ENCODE data around the gene NRAP.

NRAP gene

GRCh38 chr10:113693348-113693747 lies 29.5 kb upstream of the NRAP start:
- DNase-seq: no peak
- no peak for ATAC-seq (replicated peaks)
- peaks cover 19 to 44% of the 10 kb centered on the region in 2 donors for H3K4me1 Mint-ChIP-seq
- no peaks in the 10 kb centered on the region for H3K27me3 Mint-ChIP-seq
- H3K9me3 Mint-ChIP-seq: peaks cover 23 to 26% of the 10 kb centered on the region in 2 donors
- H3K36me3 Mint-ChIP-seq: peaks cover 70 to 85% of the 10 kb centered on the region in 2 donors
- H3K4me3 Mint-ChIP-seq: no peak overlapping the region
- H3K27ac Mint-ChIP-seq: no peak overlapping the region

- H3K9me3 Mint-ChIP-seq: peaks cover 31 to 37% of the 10 kb centered on the region in 2 donors
- H3K4me1 Mint-ChIP-seq: peaks cover 21 to 50% of the 10 kb centered on the region in 2 donors
- H3K27ac Mint-ChIP-seq: no peak overlapping the region
- no peaks in the 10 kb centered on the region for H3K27me3 Mint-ChIP-seq
- DNase-seq (no peak), ATAC-seq (replicated peaks) (no peak)
- peaks cover 76 to 90% of the 10 kb centered on the region in 2 donors for H3K36me3 Mint-ChIP-seq
- H3K4me3 Mint-ChIP-seq: no peak overlapping the region
Measured at GRCh38 chr10:113692271-113692670, 28.4 kb upstream of the NRAP start.

- Mint-ChIP-seq H3K36me3 (peaks cover 78 to 86% of the 10 kb centered on the region in 2 donors), H3K4me3 (no peak overlapping the region), H3K27me3 (no peaks in the 10 kb centered on the region), H3K4me1 (peaks cover 21 to 50% of the 10 kb centered on the region in 2 donors), H3K9me3 (peaks cover 33 to 40% of the 10 kb centered on the region in 2 donors), H3K27ac (peak overlapping the region; percentile 14)
- DNase-seq (no peak), ATAC-seq (replicated peaks) (no peak)
Measured at GRCh38 chr10:113691381-113691780, 27.5 kb upstream of the NRAP start.

GRCh38 chr10:113690749-113691148 lies 26.9 kb upstream of the NRAP start:
- Mint-ChIP-seq H3K36me3 (peaks cover 80 to 89% of the 10 kb centered on the region in 2 donors), H3K27ac (no peak overlapping the region), H3K4me3 (no peak overlapping the region), H3K9me3 (peaks cover 35 to 43% of the 10 kb centered on the region in 2 donors), H3K4me1 (peaks cover 21 to 52% of the 10 kb centered on the region in 2 donors), H3K27me3 (no peaks in the 10 kb centered on the region)
- ATAC-seq (replicated peaks) (no peak), DNase-seq (no peak)

GRCh38 chr10:113689574-113689973 lies 25.7 kb upstream of the NRAP start:
- Mint-ChIP-seq H3K4me1 (peaks cover 18 to 52% of the 10 kb centered on the region in 2 donors), H3K4me3 (no peak overlapping the region), H3K36me3 (peaks cover 79 to 89% of the 10 kb centered on the region in 2 donors)

DNA sequence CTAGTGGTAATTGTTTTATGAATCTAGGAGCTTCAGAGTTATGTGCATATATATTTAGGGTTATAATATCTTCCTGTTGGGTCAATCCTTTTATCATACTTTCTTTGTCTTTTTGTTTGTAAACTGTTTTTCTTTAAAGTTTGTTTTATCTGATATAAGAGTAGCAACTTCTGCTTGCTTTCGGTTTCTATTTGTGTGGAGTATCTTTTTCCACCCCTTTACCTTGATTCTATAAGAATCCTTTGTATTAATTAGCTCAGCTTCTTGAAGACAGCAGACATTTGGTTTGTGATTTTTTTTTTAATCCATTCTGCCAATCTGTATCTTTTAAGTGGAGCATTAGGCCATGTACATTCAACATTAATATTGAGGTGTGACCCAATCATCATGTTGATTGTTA lies 25.2 kb upstream of the NRAP start:
- H3K36me3 Mint-ChIP-seq: peaks cover 79 to 89% of the 10 kb centered on the region in 2 donors
- no peak overlapping the region for H3K4me3 Mint-ChIP-seq
- no peak overlapping the region for H3K27ac Mint-ChIP-seq
- ATAC-seq (replicated peaks) (no peak), DNase-seq (no peak)
- peaks cover 21 to 52% of the 10 kb centered on the region in 2 donors for H3K4me1 Mint-ChIP-seq
- H3K27me3 Mint-ChIP-seq: no peaks in the 10 kb centered on the region
- peaks cover 44 to 47% of the 10 kb centered on the region in 2 donors for H3K9me3 Mint-ChIP-seq

More at GRCh38 chr10:113689574-113689973, 25.7 kb upstream of the NRAP start:
- peaks cover 41 to 47% of the 10 kb centered on the region in 2 donors for H3K9me3 Mint-ChIP-seq
- DNase-seq: no peak
- no peak for ATAC-seq (replicated peaks)
- no peaks in the 10 kb centered on the region for H3K27me3 Mint-ChIP-seq
- H3K27ac Mint-ChIP-seq: no peak overlapping the region

GRCh38 chr10:113687037-113687436 lies 23.2 kb upstream of the NRAP start:
- peaks cover 76 to 82% of the 10 kb centered on the region in 2 donors for H3K36me3 Mint-ChIP-seq
- no peak for DNase-seq

DNA sequence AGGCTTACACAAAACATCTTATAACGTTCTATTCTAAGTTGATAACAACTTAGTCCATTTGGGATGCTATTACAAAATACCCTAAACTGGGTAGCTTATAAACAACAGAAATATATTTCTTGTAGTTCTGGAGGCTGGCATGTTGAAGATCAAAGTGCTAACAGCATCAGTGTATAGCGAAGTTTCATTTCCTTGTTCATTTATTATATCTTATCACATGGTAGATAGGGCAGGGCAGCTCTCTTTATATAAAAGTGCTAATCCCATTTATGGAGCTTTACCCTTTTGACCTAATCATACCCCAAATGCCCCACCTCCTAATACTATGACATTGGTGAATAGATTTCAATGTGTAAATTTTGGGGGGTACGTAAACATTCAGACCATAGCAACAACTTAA lies 22.2 kb upstream of the NRAP start:
- ATAC-seq (replicated peaks) (no peak), DNase-seq (no peak)
- Mint-ChIP-seq H3K4me1 (peaks cover 35 to 79% of the 10 kb centered on the region in 2 donors), H3K4me3 (no peak overlapping the region), H3K36me3 (peaks cover 68 to 73% of the 10 kb centered on the region in 2 donors), H3K27ac (peak overlapping the region; percentile 4), H3K27me3 (no peaks in the 10 kb centered on the region), H3K9me3 (peaks cover 30 to 41% of the 10 kb centered on the region in 2 donors)

More at GRCh38 chr10:113687037-113687436, 23.2 kb upstream of the NRAP start:
- H3K4me1 Mint-ChIP-seq: peaks cover 30 to 69% of the 10 kb centered on the region in 2 donors
- H3K27ac Mint-ChIP-seq: no peak overlapping the region
- no peaks in the 10 kb centered on the region for H3K27me3 Mint-ChIP-seq
- no peak overlapping the region for H3K4me3 Mint-ChIP-seq
- peaks cover 32 to 41% of the 10 kb centered on the region in 2 donors for H3K9me3 Mint-ChIP-seq
- no peak for ATAC-seq (replicated peaks)

DNA sequence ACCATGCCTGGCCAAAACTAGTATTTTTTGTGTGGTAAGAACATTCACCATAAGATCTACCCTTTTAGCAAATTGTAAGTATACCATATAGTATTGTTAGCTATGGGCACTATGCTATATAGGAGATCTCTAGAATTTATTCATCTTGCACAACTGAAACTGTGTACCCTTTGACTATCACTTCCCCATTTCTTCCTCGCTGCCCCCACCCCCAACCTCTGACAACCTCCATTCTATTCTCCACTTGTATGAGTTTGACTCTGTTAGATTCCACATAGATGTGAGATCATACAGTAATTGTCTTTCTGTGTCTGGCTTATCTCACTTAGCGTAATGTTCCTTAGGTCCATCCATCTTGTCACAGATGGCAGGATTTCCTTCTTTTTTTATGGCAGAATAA lies 19.5 kb upstream of the NRAP start:
- H3K27me3 Mint-ChIP-seq: no peaks in the 10 kb centered on the region
- H3K4me1 Mint-ChIP-seq: peaks cover 40 to 79% of the 10 kb centered on the region in 2 donors
- DNase-seq (peak; percentile 15), ATAC-seq (replicated peaks) (peak in 1 of 2 donors; percentile 5)
- H3K36me3 Mint-ChIP-seq: peaks cover 49 to 50% of the 10 kb centered on the region in 2 donors
- peaks cover 21 to 24% of the 10 kb centered on the region in 2 donors for H3K9me3 Mint-ChIP-seq
- peak overlapping the region; percentile 95 to 98 for H3K4me3 Mint-ChIP-seq
- peak overlapping the region; percentile 38 for H3K27ac Mint-ChIP-seq

DNA sequence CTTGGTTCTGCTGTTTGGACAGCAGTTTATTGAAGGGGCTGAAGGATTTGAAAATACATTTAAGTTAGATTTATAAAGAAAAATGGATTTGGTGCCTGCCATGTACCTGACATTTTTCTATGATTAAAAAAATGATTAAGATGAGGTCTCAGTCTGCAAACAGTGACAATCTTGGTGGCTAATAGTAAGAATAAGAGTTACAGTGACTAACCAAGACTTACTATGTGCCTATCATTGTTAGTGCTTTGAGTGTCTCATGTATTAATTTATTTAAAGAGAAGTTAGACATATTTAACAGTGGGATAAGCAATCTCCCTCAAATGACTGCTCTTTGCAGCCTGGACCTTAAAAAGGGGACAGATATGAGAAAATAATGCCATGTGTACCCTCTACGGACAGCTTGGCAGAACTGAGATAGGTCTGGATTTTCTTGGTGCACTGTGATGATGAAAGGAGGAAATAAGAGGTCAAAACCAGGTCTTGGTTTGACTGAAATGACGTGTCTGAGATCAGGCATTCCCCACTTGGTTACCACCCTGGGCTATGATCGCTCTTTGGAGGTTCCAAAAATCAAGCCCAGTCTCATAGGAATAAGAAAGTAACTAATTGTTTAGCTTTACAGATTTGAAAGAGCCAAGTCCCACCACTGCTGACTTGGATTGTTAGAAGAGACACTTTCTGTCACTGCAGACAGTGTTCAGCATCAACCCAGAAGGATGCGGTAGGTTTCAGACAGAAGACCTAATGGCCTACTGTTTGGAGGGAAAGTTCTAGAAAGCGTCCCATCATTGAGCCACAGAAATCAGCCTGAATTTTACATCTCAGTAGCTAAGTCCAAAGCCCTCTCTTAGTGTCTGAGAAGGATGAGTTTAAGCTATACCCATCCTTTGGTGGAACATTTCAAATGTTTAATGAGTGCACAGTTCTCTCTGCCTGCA lies 18.0 kb upstream of the NRAP start:
- H3K27me3 Mint-ChIP-seq: no peaks in the 10 kb centered on the region
- ATAC-seq (replicated peaks) (peak; percentile 61 to 63), DNase-seq (peak; percentile 68)
- H3K9me3 Mint-ChIP-seq: peaks cover 10 to 12% of the 10 kb centered on the region in 2 donors
- H3K4me1 Mint-ChIP-seq: peaks cover 38 to 74% of the 10 kb centered on the region in 2 donors
- peak overlapping the region; percentile 99 for H3K27ac Mint-ChIP-seq
- peaks cover 35% of the 10 kb centered on the region in 2 donors for H3K36me3 Mint-ChIP-seq
- peak overlapping the region; percentile 95 to 98 for H3K4me3 Mint-ChIP-seq

GRCh38 chr10:113680190-113681111 lies 16.6 kb upstream of the NRAP start:
- H3K36me3 Mint-ChIP-seq: peaks cover 26 to 28% of the 10 kb centered on the region in 2 donors
- peak overlapping the region; percentile 99 for H3K27ac Mint-ChIP-seq
- H3K4me1 Mint-ChIP-seq: peaks cover 38 to 65% of the 10 kb centered on the region in 2 donors
- ATAC-seq (replicated peaks): peak; percentile 69 to 72
- peak; percentile 82 for DNase-seq
- peaks cover 5 to 7% of the 10 kb centered on the region in 2 donors for H3K9me3 Mint-ChIP-seq
- H3K4me3 Mint-ChIP-seq: peak overlapping the region; percentile 95 to 98
- no peaks in the 10 kb centered on the region for H3K27me3 Mint-ChIP-seq

DNA sequence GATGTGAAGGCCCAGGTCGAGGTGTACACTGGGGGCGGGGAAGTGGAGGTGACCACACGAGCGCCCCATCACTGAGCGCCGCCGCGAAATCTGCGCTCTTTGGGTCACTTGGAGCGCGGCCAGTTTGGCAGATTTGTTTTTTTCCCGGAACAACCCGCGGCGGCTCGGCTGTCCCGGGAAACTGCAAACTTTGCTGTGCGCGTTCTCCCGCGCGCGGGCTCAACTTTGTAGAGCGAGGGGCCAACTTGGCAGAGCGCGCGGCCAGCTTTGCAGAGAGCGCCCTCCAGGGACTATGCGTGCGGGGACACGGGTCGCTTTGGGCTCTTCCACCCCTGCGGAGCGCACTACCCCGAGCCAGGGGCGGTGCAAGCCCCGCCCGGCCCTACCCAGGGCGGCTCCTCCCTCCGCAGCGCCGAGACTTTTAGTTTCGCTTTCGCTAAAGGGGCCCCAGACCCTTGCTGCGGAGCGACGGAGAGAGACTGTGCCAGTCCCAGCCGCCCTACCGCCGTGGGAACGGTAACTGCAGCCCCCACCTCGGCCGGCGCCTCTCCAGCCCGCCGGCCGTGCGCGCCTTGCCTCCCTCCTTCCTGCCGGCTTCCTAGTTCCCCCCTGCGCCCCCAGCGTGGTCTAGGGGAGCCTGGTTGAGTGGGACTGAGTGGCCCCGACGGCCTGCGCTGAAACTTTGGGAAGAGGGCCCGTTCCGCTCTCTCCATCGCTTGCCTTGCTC lies 15.8 kb upstream of the NRAP start, which contains the start of gene CASP7:
TSS of gene CASP7 (plus strand) at position 450 of the 727 bp plus-strand sequence. CDS start 17,582 bp downstream, outside the sequence.
- peak within 1 kb of the TSS; percentile 95 to 98 for H3K4me3 Mint-ChIP-seq
- peak within 1 kb of the TSS; percentile 99 for H3K27ac Mint-ChIP-seq
- H3K4me1 Mint-ChIP-seq: peaks cover 36 to 57% of the 10 kb centered on the region in 2 donors
- H3K9me3 Mint-ChIP-seq: peaks cover 3 to 4% of the 10 kb centered on the region in 2 donors
- H3K27me3 Mint-ChIP-seq: peaks cover 0 to 2% of the 10 kb centered on the region in 2 donors
- ATAC-seq (replicated peaks): peak; percentile 64 to 71
- peak; percentile 78 for DNase-seq
- peaks cover 19 to 23% of the 10 kb centered on the region in 2 donors for H3K36me3 Mint-ChIP-seq

- Mint-ChIP-seq H3K4me1 (no peaks in the 10 kb centered on the region), H3K9me3 (peaks cover 6 to 7% of the 10 kb centered on the region in 2 donors), H3K27me3 (peaks cover 19 to 44% of the 10 kb centered on the region in 2 donors), H3K36me3 (peaks cover 1 to 4% of the 10 kb centered on the region in 2 donors), H3K4me3 (no peak overlapping the region), H3K27ac (no peak overlapping the region)
- DNase-seq (no peak), ATAC-seq (replicated peaks) (peak in 1 of 2 donors; percentile 23)
Measured at GRCh38 chr10:113666682-113667252, 2.9 kb upstream of the NRAP start.

Data from stimulated activated naive B cell treated with anti-CD40 and anti-IgM and Interleukin-4, amounts not matched to agents 10 μg/mL and 1 μg/mL and 100 μg/mL, for 72 hours (primary cell).